HAP-1 (cell line): ENCODE measurements around the gene SVOPL.
A peak's percentile ranks its signal among the peaks of the same experiment; 100 is the strongest.
"Not testable (repeated sequence)": the region's sequence is repeated elsewhere in the genome, so short reads cannot be mapped to it uniquely, and the experiment has no call there.

ENCODE experiments used
- DNase-seq, 2 experiments: peaks; one replicate each; pipeline ENCODE4 v3.0.0-alpha.2; 2016 to 2020; ENCODE audit warnings: low spot score in 2 of 2
- H3K27me3 ChIP-seq: fragments of 250-450 bp; sonication (Bioruptor Pico); 2 replicates; pipeline ENCODE4 v1.5.1; 2020; ENCODE audit warnings: low read depth, mild to moderate bottlenecking, moderate library complexity
- H3K36me3 ChIP-seq: fragments of 250-450 bp; sonication (Bioruptor Pico); replicated peaks from 2 replicates; pipeline ENCODE4 v1.5.1; 2020; ENCODE audit warnings: mild to moderate bottlenecking
- H3K4me1 ChIP-seq: fragments of 250-450 bp; sonication (Bioruptor Pico); 2 replicates; pipeline ENCODE4 v1.5.1; 2020; ENCODE audit warnings: mild to moderate bottlenecking
- H3K4me3 ChIP-seq: fragments of 250-450 bp; sonication (Bioruptor Pico); 2 replicates; pipeline ENCODE4 v1.5.1; 2020; ENCODE audit warnings: mild to moderate bottlenecking, moderate library complexity
- H3K9me3 ChIP-seq: fragments of 250-450 bp; sonication (Bioruptor Pico); 2 replicates; pipeline ENCODE4 v1.5.1; 2020; ENCODE audit warnings: mild to moderate bottlenecking, moderate library complexity
- in situ Hi-C: fragments of 300-500 bp; cut with MboI; formaldehyde crosslinking; loops from 3 replicates; pipeline ENCODE4 v1.14.3; 2020; ENCODE audit warnings: low sequenced_read_pairs, inconsistent platforms, mixed read lengths

Gene SVOPL

DNA sequence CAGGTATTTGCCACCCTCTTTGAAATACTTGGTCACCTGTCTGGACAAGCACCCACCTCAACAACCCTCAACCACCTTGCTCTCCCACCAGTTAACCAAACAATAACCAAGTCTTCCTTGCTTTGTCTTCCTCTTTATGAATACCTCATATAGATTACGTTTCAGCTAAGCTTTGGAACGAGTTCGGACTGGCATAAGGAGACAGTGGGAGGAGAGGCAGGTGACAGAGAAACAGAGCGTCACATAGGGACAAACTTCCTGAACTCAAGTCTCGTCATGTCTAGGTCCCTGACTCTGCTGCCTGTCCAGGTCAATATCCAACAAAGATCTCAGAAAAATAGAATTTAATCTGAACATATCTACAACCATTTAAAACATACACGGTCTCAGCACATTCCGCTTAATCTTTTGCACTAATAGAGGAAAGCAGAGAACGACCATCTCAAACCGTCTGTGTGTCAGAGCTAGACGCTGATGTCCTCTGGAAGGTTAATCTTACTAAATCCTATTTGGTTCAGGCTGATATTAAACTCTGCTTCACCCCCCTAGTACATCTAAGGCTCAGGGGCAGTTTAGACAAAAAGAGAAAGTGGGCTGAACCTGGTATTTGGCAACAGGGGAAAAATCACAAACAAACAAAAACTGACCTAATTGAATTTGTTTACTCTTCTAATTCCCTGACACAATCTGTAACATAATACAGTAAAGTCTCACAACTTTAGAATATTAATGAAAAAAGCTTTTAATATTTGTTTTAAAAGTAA is 26.4 kb upstream of the SVOPL start:
- in situ Hi-C loops: loop anchor here (25.0 kb wide), 1 partner anchor 1065 kb away; no protein-coding TSS in a partner anchor

DNA sequence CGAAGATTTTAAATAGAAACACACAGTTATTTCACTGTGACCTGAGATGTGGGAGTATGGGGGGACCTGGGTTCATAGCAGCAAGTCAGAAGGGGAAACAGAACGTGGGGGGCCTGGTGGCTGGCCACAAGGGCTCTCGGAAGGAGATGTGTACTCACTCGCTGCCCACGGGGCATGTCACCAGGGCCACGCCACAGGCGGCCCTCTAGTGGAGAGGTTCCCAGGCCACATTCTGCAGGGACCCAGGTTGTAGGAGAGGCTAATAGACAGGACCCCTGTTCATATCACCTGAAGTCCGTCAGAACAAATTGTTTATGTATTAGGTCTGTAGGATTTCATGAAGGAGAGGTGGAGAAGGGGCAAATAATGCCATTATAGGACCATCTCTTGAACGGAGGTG is 25.1 kb upstream of the SVOPL start:
- DNase-seq: peak in 1 of 2 experiments; percentile 18
- in situ Hi-C loops: loop anchor here (25.0 kb wide), 1 partner anchor 1064 kb away; no protein-coding TSS in a partner anchor
- Histone ChIP-seq H3K27me3 (no peaks in the 10 kb centered on the region), H3K4me3 (no peak overlapping the region), H3K9me3 (no peaks in the 10 kb centered on the region), H3K36me3 (no peaks in the 10 kb centered on the region), H3K4me1 (no peaks in the 10 kb centered on the region)

More for the DNA sequence above, 26.4 kb upstream of the SVOPL start:
- no peak for DNase-seq
- H3K4me1 ChIP-seq: no peaks in the 10 kb centered on the region
- no peak overlapping the region for H3K4me3 ChIP-seq
- H3K27me3 ChIP-seq: no peaks in the 10 kb centered on the region
- H3K36me3 ChIP-seq: no peaks in the 10 kb centered on the region
- H3K9me3 ChIP-seq: no peaks in the 10 kb centered on the region

DNA sequence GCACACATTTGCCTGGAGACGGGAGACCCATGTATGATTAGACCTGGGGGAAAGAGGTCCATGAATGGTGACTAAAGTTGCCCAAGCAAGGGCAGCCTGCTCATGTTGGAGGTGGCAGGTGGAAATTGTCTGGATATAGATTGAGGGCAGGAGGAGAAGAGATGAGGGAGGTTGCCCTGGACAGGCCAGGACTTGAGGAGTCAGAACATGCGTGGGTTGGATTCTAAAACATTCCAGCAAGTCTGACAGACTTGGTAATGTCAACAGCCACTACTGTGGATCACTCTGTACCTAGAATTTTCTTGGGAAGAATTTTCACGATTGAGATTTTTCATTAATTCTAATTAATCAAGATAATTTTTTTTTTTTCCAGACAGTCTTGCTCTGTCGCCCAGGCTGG is 19.1 kb upstream of the SVOPL start:
- no peak for DNase-seq
- Histone ChIP-seq H3K9me3 (no peaks in the 10 kb centered on the region), H3K4me3 (no peak overlapping the region), H3K36me3 (no peaks in the 10 kb centered on the region), H3K27me3 (no peaks in the 10 kb centered on the region), H3K4me1 (no peaks in the 10 kb centered on the region)
- in situ Hi-C loops: no loop called here

DNA sequence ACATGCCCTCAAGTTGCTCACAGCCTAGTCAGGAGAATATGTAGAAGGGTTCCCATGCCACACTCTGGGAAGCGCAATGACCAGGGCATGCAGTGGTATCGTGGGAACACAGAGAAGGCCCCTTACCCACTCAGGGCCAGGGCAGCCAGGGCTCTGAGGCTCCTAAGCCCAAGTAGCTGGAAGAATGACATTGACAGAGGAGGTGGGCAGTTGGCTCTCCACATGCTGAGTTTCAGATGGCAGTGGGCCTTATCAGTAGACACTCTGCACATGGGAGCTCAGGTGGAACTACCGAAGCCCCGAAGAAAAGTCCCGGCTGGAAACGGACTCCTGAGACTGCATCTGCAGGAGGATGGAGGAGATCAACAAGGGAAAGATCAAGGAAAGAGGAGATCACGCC is 15.7 kb upstream of the SVOPL start:
- H3K36me3 ChIP-seq: no peaks in the 10 kb centered on the region
- no peak overlapping the region for H3K4me3 ChIP-seq
- in situ Hi-C loops: no loop called here
- H3K9me3 ChIP-seq: no peaks in the 10 kb centered on the region
- H3K27me3 ChIP-seq: no peaks in the 10 kb centered on the region
- H3K4me1 ChIP-seq: no peaks in the 10 kb centered on the region
- DNase-seq: no peak

DNA sequence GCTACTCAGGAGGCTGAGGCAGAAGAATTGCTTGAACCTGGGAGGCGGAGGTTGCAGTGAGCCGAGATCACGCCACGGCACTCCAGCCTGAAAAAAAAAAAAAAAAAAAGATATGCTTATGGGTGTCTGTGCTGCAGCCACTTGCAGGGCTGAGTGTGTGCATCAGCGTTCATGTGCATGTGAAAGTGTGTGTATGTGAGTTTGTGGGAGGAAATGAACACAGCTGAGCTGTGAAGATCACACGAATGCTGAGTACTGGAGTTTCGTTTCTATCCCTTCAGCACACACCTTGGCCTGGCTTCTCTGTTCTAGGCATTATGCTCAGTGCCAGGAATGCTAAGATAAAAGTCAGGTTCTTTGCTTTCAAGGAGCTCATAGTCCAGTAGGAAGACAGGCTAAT is 12.0 kb upstream of the SVOPL start:
- H3K4me3 ChIP-seq: no peak overlapping the region
- H3K4me1 ChIP-seq: no peaks in the 10 kb centered on the region
- H3K9me3 ChIP-seq: no peaks in the 10 kb centered on the region
- in situ Hi-C loops: no loop called here
- H3K36me3 ChIP-seq: no peaks in the 10 kb centered on the region
- no peak for DNase-seq
- H3K27me3 ChIP-seq: no peaks in the 10 kb centered on the region

DNA sequence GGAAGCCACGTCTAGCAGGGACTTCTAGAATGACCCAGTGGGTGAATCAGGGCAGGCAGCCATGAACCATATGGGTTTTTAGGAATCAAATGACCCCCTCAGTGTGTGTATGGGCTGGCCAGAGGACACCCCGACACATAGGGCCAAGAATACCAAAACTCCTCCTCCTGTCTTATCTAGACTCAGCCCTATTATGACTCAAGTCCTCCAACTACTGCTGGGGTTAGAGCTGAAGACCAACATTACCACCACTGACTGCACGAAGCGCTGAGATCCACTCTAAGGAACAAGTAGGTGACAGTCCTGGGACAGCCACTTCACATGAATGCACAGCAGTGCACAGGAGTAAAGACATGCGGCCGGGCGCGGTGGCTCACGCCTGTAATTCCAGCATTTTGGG is 11.5 kb upstream of the SVOPL start:
- H3K36me3 ChIP-seq: no peaks in the 10 kb centered on the region
- DNase-seq: no peak
- no peaks in the 10 kb centered on the region for H3K27me3 ChIP-seq
- in situ Hi-C loops: no loop called here
- no peaks in the 10 kb centered on the region for H3K4me1 ChIP-seq
- H3K9me3 ChIP-seq: no peaks in the 10 kb centered on the region
- no peak overlapping the region for H3K4me3 ChIP-seq

DNA sequence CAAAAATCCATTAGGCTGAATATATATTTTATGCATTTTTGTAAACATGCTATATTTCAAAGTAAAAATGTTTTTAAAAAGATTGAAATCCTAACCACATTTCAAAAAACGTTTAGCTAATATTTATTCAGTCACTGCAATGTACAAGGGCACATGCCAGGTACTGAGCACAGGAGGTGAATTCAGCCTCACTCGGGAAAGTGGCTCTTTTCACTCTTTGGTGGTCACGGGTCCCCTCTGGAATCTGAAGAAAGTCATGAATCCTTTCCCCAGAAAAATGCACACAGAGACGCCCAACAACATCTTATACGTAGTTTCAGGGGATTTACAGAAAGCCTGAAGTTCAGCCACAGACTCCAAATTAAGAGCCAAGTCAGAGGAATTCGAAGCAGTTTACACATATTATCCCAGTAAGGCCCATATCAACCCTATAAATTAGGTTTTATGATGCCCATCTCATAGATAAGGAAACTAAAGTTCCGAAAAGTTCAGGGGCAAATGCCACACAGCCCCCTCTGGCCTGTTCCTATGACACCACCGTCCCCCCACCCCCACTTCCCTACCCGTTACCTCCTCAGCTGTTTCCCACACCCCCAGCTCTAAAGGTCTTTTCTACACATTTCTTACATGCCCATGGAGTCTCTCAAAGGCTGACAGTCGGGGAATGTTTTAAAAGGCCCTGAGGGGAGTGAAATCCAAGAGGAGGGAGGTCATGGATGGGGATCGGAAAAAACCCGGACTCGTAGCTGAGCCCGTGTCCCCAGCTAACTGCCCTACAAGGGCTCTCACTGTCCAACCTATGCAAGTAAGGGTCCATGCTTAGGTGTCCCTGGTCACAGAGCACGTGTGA is 9.6 kb upstream of the SVOPL start:
- Histone ChIP-seq H3K36me3 (no peaks in the 10 kb centered on the region), H3K4me1 (no peaks in the 10 kb centered on the region), H3K9me3 (no peaks in the 10 kb centered on the region), H3K4me3 (no peak overlapping the region), H3K27me3 (no peaks in the 10 kb centered on the region)
- no peak for DNase-seq
- in situ Hi-C loops: no loop called here

DNA sequence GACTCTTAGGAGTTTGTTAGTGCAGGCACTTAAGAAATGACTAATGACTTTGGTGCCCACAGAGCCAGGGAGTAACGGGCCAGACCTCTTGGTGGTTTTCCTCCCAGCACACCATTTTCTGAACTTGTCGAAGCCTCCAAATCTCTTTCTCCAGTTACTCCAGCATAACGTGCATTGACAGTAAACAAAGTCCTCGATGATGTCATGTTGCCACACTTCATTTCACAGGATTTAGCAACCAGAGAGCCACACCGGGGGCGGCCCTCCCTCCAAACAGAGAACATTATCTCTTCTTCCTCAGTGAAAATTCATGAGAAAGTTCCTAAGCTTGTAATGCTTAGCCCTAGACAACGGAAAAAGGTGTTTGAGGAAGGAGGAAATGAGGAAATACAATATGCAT is 4.0 kb upstream of the SVOPL start:
- in situ Hi-C loops: no loop called here
- no peak for DNase-seq

DNA sequence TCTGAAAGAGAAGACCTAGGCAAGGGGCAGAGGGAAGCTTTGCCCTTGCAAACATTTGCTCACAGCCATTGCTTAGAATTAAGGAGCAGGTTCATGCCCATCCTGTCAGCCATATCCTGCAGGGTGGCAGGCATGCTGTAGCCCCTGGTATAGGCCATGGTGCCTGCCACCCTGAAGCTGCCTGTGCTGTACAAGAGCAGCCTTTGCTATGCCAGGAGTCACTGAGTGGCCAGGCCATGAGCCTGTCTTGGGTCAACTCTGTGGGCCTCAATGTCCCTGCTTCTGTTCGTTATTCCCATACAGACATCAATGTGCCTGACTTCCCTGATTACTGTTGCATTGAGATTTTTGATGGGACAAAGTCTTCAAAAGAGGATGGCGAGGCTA is 368 bp upstream of the SVOPL start:
- H3K9me3 ChIP-seq: no peaks in the 10 kb centered on the region
- no peaks in the 10 kb centered on the region for H3K27me3 ChIP-seq
- no peaks in the 10 kb centered on the region for H3K36me3 ChIP-seq
- H3K4me3 ChIP-seq: no peak overlapping the region
- peaks cover 3% of the 10 kb centered on the region; the same call in 1 of the 2 replicates for H3K4me1 ChIP-seq
- in situ Hi-C loops: no loop called here
- DNase-seq: no peak

More for the DNA sequence above, 4.0 kb upstream of the SVOPL start:
- Histone ChIP-seq H3K4me1 (peaks cover 3% of the 10 kb centered on the region; the same call in 1 of the 2 replicates), H3K9me3 (no peaks in the 10 kb centered on the region), H3K36me3 (no peaks in the 10 kb centered on the region), H3K4me3 (no peak overlapping the region), H3K27me3 (no peaks in the 10 kb centered on the region)

DNA sequence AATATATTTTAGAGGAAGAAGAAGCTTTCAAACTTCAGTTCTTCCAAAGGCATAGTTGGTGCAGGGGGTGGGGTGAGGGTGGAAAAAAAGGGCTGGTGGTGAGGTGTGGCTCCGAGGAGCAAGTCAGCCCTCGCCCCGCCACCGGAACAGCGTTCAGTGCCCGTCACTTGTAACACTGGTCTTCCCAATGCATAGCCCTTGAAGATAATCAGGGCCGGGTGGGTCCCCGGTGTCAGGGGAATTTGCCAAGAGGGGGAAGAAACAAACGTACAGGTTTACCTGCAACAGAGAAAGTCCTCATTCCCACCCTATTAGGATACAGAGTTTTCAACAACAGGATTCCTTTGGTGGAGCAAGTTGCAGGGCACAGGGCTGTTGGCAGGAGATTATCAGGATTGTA is 1.5 kb downstream of the SVOPL start:
- no peaks in the 10 kb centered on the region for H3K9me3 ChIP-seq

DNA sequence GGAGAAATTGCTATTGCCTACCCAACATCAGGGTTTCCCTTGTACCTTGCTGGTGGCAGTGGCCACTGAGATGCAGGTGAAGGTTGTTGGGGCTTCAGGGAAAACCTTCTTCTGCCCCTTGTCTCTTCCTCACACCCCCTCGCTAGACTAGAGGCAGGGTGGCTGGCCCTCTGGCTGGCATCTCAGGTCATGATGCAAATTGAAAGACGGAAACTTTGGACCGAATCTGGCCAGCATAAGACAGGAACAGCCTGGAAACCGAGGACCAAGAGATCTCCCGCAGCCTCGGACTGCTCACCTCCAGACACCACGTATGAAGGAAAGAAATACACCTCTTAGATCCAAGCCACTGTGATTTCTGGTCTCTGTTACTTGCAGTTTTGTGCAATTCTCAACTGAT is 2.9 kb downstream of the SVOPL start:
- Histone ChIP-seq H3K9me3 (no peaks in the 10 kb centered on the region), H3K27me3 (no peaks in the 10 kb centered on the region), H3K36me3 (no peaks in the 10 kb centered on the region), H3K4me3 (no peak overlapping the region), H3K4me1 (no peaks in the 10 kb centered on the region)
- no peak for DNase-seq
- in situ Hi-C loops: no loop called here

More for the DNA sequence above, 1.5 kb downstream of the SVOPL start:
- no peaks in the 10 kb centered on the region for H3K4me1 ChIP-seq
- H3K36me3 ChIP-seq: no peaks in the 10 kb centered on the region
- in situ Hi-C loops: no loop called here
- H3K4me3 ChIP-seq: no peak overlapping the region
- DNase-seq: no peak
- H3K27me3 ChIP-seq: no peaks in the 10 kb centered on the region

DNA sequence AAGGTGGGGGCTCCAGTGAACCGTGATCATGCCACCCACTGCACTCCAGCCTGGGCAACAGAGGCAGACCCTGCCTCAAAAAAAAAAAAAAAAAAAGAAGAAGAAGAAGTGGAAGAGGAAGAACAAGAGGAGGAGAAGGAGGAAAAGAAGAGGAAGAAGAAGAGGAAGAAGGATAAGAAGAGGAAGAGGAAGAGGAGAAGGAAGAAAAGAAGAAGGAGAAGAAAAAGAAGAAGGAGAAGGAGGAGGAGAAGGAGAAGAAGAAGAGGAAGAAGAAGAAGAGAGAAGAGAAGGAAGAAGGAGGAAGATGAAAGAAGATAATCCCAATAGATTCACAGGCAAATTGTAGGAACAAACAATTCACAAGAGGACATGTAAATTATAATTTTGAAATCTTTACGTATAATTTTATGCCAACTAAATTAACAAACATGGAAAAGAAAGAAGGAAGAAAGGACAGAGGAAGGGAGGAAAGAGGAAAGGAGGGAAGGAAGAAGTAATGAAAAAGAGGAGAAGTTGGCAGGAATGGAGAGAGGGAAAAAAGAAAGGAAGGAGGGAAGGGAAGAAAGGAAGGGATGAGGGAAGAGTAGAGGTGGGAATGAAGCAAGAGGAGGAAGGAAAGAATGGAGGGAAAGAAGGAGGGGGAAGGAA is 3.5 kb downstream of the SVOPL start:
- Histone ChIP-seq H3K4me1 (no peaks in the 10 kb centered on the region), H3K4me3 (no peak overlapping the region), H3K27me3 (no peaks in the 10 kb centered on the region), H3K9me3 (no peaks in the 10 kb centered on the region), H3K36me3 (no peaks in the 10 kb centered on the region)
- in situ Hi-C loops: no loop called here
- DNase-seq: no peak

DNA sequence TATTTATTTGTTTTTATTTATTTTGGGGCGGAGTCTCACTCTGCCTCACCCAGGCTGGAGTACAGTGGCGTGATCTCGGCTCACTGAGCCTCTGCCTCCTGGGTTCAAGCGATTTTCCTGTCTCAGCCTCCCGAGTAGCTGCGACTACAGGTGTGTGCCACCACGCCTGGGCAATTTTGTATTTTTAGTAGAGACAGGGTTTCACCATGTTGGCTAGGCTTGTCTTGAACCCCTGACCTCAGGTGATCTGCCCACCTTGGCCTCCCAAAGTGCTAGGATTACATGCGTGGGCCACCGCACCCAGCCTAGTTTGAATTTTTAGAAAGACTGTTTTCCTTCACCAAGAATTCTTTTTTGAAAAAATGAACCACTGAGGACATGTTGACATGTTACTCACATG is 5.4 kb downstream of the SVOPL start:
- H3K36me3 ChIP-seq, H3K27me3 ChIP-seq, H3K4me3 ChIP-seq, H3K9me3 ChIP-seq, in situ Hi-C loops, DNase-seq, H3K4me1 ChIP-seq: not testable (repeated sequence)

DNA sequence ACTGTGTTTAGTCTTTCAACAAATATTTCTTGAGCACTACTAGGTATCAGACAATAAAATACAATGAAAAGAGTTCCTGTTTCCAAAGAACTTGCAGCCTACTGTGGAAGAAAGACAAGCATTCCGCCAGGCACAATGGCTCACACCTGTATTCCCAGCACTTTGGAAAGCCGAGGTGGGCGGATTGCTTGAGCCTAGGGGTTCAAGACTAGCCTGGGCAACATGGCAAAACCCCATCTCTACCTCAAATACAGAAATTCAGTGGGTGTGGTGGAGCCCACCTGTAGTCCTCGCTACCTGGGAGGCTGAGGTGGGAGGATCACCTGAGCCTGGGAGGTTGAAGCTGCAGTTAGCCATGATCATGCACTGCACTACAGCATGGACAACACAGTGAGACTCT is 6.1 kb downstream of the SVOPL start:
- Histone ChIP-seq H3K4me3 (no peak overlapping the region), H3K9me3 (no peaks in the 10 kb centered on the region), H3K4me1 (no peaks in the 10 kb centered on the region), H3K27me3 (no peaks in the 10 kb centered on the region), H3K36me3 (no peaks in the 10 kb centered on the region)
- in situ Hi-C loops: no loop called here
- DNase-seq: no peak
